Mucosa of rectum (tissue), 2 donors: ENCODE measurements around the gene ASF1B.

Experiments used
- H3K27ac ChIP-seq, 2 donors: one replicate each; pipeline ENCODE4 v1.7.0; 2013; ENCODE audit warnings: inconsistent platforms in 2 of 2, low read depth in 2 of 2, low read length in 2 of 2
- H3K27me3 ChIP-seq, 2 donors: one replicate each; pipeline ENCODE4 v1.7.0; 2013; ENCODE audit warnings: low read length in 2 of 2; ENCODE audit not compliant: control insufficient read depth in 2 of 2, insufficient read depth in 2 of 2
- H3K36me3 ChIP-seq, 2 donors: one replicate each; pipeline ENCODE4 v1.7.0; 2013; ENCODE audit warnings: low read length in 2 of 2; ENCODE audit not compliant: control insufficient read depth in 2 of 2, insufficient read depth in 2 of 2
- H3K4me1 ChIP-seq, 2 donors: one replicate each; pipeline ENCODE4 v1.7.0; 2013; ENCODE audit warnings: low read length in 2 of 2, mild to moderate bottlenecking in 1 of 2; ENCODE audit not compliant: control insufficient read depth in 2 of 2, insufficient read depth in 2 of 2
- H3K4me3 ChIP-seq, 2 donors: one replicate each; pipeline ENCODE4 v1.7.0; 2013; ENCODE audit warnings: low read length in 2 of 2
- H3K9ac ChIP-seq, 2 donors: one replicate each; pipeline ENCODE4 v1.7.0; 2013; ENCODE audit warnings: low read length in 2 of 2, low read depth in 1 of 2, mild to moderate bottlenecking in 1 of 2
- H3K9me3 ChIP-seq, 2 donors: one replicate each; pipeline ENCODE4 v1.7.0; 2013; ENCODE audit warnings: low read length in 2 of 2; ENCODE audit not compliant: control insufficient read depth in 2 of 2
- donor health status: healthy.
- donor health status: Normal muscosa, but diverticular disease.

The ASF1B gene

DNA sequence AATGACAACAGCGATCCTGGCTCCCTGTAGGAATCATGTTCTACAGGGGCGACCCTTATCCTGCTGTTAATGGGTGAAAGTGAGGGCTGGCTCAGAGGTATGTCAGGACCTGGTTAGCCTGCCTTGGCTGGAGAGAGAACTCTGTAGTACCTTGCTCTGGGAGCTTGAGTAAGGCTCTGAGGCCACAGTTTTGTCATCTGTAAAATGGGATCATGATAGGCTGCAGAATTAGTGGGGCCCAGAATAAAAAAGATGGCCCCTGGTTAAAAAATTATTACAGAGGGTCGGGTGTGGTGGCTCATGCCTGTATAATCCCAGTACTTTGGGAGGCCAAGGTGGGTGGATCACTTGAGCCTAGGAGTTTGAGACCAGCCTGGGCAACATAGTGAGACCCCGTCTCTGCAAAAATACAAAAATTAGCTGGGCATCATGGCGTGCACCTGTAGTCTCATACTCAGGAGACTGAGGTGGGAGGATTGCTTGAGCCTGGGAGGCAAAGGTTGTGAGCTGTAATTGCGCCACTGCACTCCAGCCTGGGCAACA lies 35.3 kb downstream of the ASF1B start:
- peaks cover 38 to 41% of the 10 kb centered on the region in 2 donors for H3K36me3 ChIP-seq
- no peaks in the 10 kb centered on the region for H3K27me3 ChIP-seq
- H3K9me3 ChIP-seq: no peaks in the 10 kb centered on the region
- no peak overlapping the region for H3K27ac ChIP-seq
- H3K4me1 ChIP-seq: peaks cover 0 to 7% of the 10 kb centered on the region in 2 donors
- no peak overlapping the region for H3K9ac ChIP-seq
- H3K4me3 ChIP-seq: no peak overlapping the region

GRCh38 chr19:14097532-14098151 lies 38.7 kb downstream of the ASF1B start:
- Histone ChIP-seq H3K4me3 (no peak overlapping the region), H3K27me3 (no peaks in the 10 kb centered on the region), H3K4me1 (no peaks in the 10 kb centered on the region), H3K9me3 (peaks cover 0 to 4% of the 10 kb centered on the region in 2 donors), H3K9ac (no peak overlapping the region), H3K27ac (no peak overlapping the region), H3K36me3 (peaks cover 30 to 33% of the 10 kb centered on the region in 2 donors)

GRCh38 chr19:14096272-14096992 lies 40.0 kb downstream of the ASF1B start:
- Histone ChIP-seq H3K36me3 (peaks cover 23 to 29% of the 10 kb centered on the region in 2 donors), H3K27ac (no peak overlapping the region), H3K9ac (no peak overlapping the region), H3K4me3 (no peak overlapping the region), H3K27me3 (no peaks in the 10 kb centered on the region), H3K4me1 (peaks cover 0 to 7% of the 10 kb centered on the region in 2 donors), H3K9me3 (peaks cover 0 to 4% of the 10 kb centered on the region in 2 donors)

GRCh38 chr19:14094854-14095253 lies 41.5 kb downstream of the ASF1B start:
- H3K4me1 ChIP-seq: peaks cover 0 to 7% of the 10 kb centered on the region in 2 donors
- H3K9me3 ChIP-seq: peaks cover 0 to 4% of the 10 kb centered on the region in 2 donors
- H3K27ac ChIP-seq: no peak overlapping the region
- no peaks in the 10 kb centered on the region for H3K27me3 ChIP-seq
- H3K36me3 ChIP-seq: peaks cover 18 to 19% of the 10 kb centered on the region in 2 donors
- peak overlapping the region in 1 of 2 donors; percentile 2 for H3K9ac ChIP-seq
- no peak overlapping the region for H3K4me3 ChIP-seq

GRCh38 chr19:14093117-14093823 lies 43.1 kb downstream of the ASF1B start:
- no peaks in the 10 kb centered on the region for H3K27me3 ChIP-seq
- no peak overlapping the region for H3K4me3 ChIP-seq
- H3K27ac ChIP-seq: no peak overlapping the region
- H3K4me1 ChIP-seq: peaks cover 5 to 7% of the 10 kb centered on the region in 2 donors
- no peak overlapping the region for H3K9ac ChIP-seq
- H3K9me3 ChIP-seq: peaks cover 0 to 4% of the 10 kb centered on the region in 2 donors
- H3K36me3 ChIP-seq: peaks cover 23 to 24% of the 10 kb centered on the region in 2 donors

- Histone ChIP-seq H3K9ac (peak overlapping the region; percentile 90 to 95), H3K36me3 (peaks cover 12 to 16% of the 10 kb centered on the region in 2 donors), H3K27ac (peak overlapping the region; percentile 92 to 96), H3K27me3 (no peaks in the 10 kb centered on the region), H3K9me3 (peaks cover 0 to 4% of the 10 kb centered on the region in 2 donors), H3K4me3 (peak overlapping the region; percentile 82 to 87), H3K4me1 (peaks cover 5 to 7% of the 10 kb centered on the region in 2 donors)
Measured at GRCh38 chr19:14091813-14092462, 44.5 kb downstream of the ASF1B start.

GRCh38 chr19:14091081-14091812 lies 45.1 kb downstream of the ASF1B start:
- Histone ChIP-seq H3K9ac (peak overlapping the region; percentile 90 to 95), H3K27me3 (no peaks in the 10 kb centered on the region), H3K4me3 (peak overlapping the region; percentile 82 to 87), H3K9me3 (peaks cover 0 to 4% of the 10 kb centered on the region in 2 donors), H3K4me1 (peaks cover 5 to 7% of the 10 kb centered on the region in 2 donors), H3K36me3 (peaks cover 6 to 9% of the 10 kb centered on the region in 2 donors), H3K27ac (peak overlapping the region; percentile 92 to 96)

GRCh38 chr19:14090509-14091080 lies 45.8 kb downstream of the ASF1B start, which contains the start of gene SAMD1:
Gene SAMD1 (minus strand): TSS chr19:14090751.
- peak within 1 kb of the TSS; percentile 92 to 96 for H3K27ac ChIP-seq
- no peaks in the 10 kb centered on the region for H3K27me3 ChIP-seq
- H3K9ac ChIP-seq: peak within 1 kb of the TSS; percentile 90 to 95
- peaks cover 6 to 8% of the 10 kb centered on the region in 2 donors for H3K36me3 ChIP-seq
- H3K4me1 ChIP-seq: peaks cover 5 to 7% of the 10 kb centered on the region in 2 donors
- H3K9me3 ChIP-seq: peaks cover 0 to 4% of the 10 kb centered on the region in 2 donors
- peak within 1 kb of the TSS; percentile 82 to 87 for H3K4me3 ChIP-seq
